Adrenal gland (tissue), 5 donors: ENCODE data around the gene ZNF670.

ENCODE experiments used
- POLR2A ChIP-seq, 2 donors: fragments of 450-650 bp; IDR thresholded peaks; one replicate each; pipeline ENCODE4 v1.6.1; 2017; ENCODE audit warnings: antibody characterized with exemption in 2 of 2, mild to moderate bottlenecking in 2 of 2, moderate library complexity in 1 of 2
- TF ChIP-seq, protein P1 (sequence below), 6 experiments: fragments of 450-650 bp in 4 of 6; fragments of 200-600 bp in 2 of 6; sonication (generic) in 1 of 6; IDR thresholded peaks; 1 replicate in 5 of 6; 2 replicates in 1 of 6; pipeline versions ENCODE4 v1.5.1 to v1.8.0; 2016 to 2021; ENCODE audit warnings: antibody characterized with exemption in 6 of 6, mild to moderate bottlenecking in 2 of 6, moderate library complexity in 1 of 6
- donor health status: DM: no; HTN: no; CAD: no.

DNA sequence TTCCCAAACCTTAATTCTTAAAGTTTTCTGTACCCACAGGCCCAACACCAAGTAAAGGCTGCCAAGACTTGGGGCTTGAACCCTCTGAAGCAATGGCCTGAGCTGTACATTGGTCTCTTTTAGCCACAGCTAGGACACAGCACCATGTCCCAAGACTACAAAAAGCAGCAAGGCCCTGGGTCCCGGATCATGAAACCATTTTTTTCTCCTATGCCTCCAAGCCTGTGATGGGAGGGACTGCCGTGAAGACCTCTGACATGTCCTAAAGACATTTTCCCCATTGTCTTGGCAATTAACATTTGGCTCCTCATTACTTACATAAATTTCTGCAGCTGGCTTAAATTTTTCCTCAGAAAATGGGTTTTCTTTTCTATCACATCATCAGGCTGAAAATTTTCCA lies 30.9 kb downstream of the ZNF670 start:
- TF ChIP-seq, protein P1, sequence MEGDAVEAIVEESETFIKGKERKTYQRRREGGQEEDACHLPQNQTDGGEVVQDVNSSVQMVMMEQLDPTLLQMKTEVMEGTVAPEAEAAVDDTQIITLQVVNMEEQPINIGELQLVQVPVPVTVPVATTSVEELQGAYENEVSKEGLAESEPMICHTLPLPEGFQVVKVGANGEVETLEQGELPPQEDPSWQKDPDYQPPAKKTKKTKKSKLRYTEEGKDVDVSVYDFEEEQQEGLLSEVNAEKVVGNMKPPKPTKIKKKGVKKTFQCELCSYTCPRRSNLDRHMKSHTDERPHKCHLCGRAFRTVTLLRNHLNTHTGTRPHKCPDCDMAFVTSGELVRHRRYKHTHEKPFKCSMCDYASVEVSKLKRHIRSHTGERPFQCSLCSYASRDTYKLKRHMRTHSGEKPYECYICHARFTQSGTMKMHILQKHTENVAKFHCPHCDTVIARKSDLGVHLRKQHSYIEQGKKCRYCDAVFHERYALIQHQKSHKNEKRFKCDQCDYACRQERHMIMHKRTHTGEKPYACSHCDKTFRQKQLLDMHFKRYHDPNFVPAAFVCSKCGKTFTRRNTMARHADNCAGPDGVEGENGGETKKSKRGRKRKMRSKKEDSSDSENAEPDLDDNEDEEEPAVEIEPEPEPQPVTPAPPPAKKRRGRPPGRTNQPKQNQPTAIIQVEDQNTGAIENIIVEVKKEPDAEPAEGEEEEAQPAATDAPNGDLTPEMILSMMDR (IDR thresholded peaks at IDR 0.05), result no peak
- no peak for TF ChIP-seq POLR2A (IDR thresholded peaks at IDR 0.05)
